DMS 273 (cell line): ENCODE data around the gene C1orf167.
"Not testable (repeated sequence)": the region's sequence is repeated elsewhere in the genome, so short reads cannot be mapped to it uniquely, and the experiment has no call there.

Experiments used
- DNase-seq: peaks from one replicate; lab custom pipeline; 2025; ENCODE audit not compliant: unreplicated experiment; lab: John Stamatoyannopoulos, UW

C1orf167 gene

GRCh38 chr1:11797525-11798216 lies 35.7 kb downstream of the C1orf167 start:
- DNase-seq: no peak

GRCh38 chr1:11799099-11799498 lies 37.1 kb downstream of the C1orf167 start:
- no peak for DNase-seq

- DNase-seq: no peak
Measured at GRCh38 chr1:11799896-11800295, 37.9 kb downstream of the C1orf167 start.

- no peak for DNase-seq
Measured at GRCh38 chr1:11800391-11800755, 38.4 kb downstream of the C1orf167 start.

- no peak for DNase-seq
Measured at GRCh38 chr1:11800756-11801433, 38.9 kb downstream of the C1orf167 start.

GRCh38 chr1:11802616-11802972 lies 40.6 kb downstream of the C1orf167 start:
- DNase-seq: no peak

- peak; percentile 97 for DNase-seq
Measured at GRCh38 chr1:11802973-11803885, 41.2 kb downstream of the C1orf167 start.

- DNase-seq: not testable (repeated sequence)
Measured at GRCh38 chr1:11803924-11804665, 42.1 kb downstream of the C1orf167 start.

GRCh38 chr1:11804666-11805421 lies 42.9 kb downstream of the C1orf167 start:
- peak; percentile 85 for DNase-seq

GRCh38 chr1:11805422-11806306 lies 43.7 kb downstream of the C1orf167 start, which contains the start of the genes CLCN6 and MTHFR:
Gene CLCN6 (plus strand): TSS chr1:11806191. CDS start chr1:11806263, 72 bp downstream.
Gene MTHFR (minus strand): TSS chr1:11805964. CDS start chr1:11803116, 2,848 bp downstream.
- DNase-seq: peak; percentile 100

GRCh38 chr1:11806307-11806936 lies 44.4 kb downstream of the C1orf167 start:
- peak; percentile 92 for DNase-seq

- DNase-seq: no peak
Measured at GRCh38 chr1:11807133-11807532, 45.1 kb downstream of the C1orf167 start.

- no peak for DNase-seq
Measured at GRCh38 chr1:11813021-11813420, 51.0 kb downstream of the C1orf167 start.

GRCh38 chr1:11817192-11817591 lies 55.2 kb downstream of the C1orf167 start:
- no peak for DNase-seq

GRCh38 chr1:11822091-11822490 lies 60.1 kb downstream of the C1orf167 start:
- no peak for DNase-seq

- DNase-seq: no peak
Measured at GRCh38 chr1:11823366-11824137, 61.6 kb downstream of the C1orf167 start.

- no peak for DNase-seq
Measured at GRCh38 chr1:11825131-11825530, 63.1 kb downstream of the C1orf167 start.

GRCh38 chr1:11826946-11827345 lies 65.0 kb downstream of the C1orf167 start:
- no peak for DNase-seq
